Cortex of kidney (tissue), 1 donor: ENCODE results near the gene TMEM217.
"Not testable (repeated sequence)": the region's sequence is repeated elsewhere in the genome, so short reads cannot be mapped to it uniquely, and the experiment has no call there.

ENCODE experiments used
- DNase-seq: peaks from one replicate; lab custom pipeline; 2025; lab: John Stamatoyannopoulos, UW

Gene TMEM217

GRCh38 chr6:37182736-37183590 lies 75.0 kb downstream of the TMEM217 start:
- DNase-seq = no peak

GRCh38 chr6:37180610-37181009 lies 77.3 kb downstream of the TMEM217 start:
- not testable (repeated sequence) for DNase-seq

- DNase-seq = no peak
Observed at GRCh38 chr6:37180075-37180474, 77.9 kb downstream of the TMEM217 start.

GRCh38 chr6:37177935-37178517 lies 79.9 kb downstream of the TMEM217 start:
- no peak for DNase-seq

GRCh38 chr6:37177077-37177934 lies 80.6 kb downstream of the TMEM217 start:
- no peak for DNase-seq

- DNase-seq = no peak
Observed at GRCh38 chr6:37176268-37177076, 81.5 kb downstream of the TMEM217 start.

- no peak for DNase-seq
Observed at GRCh38 chr6:37175332-37176267, 82.3 kb downstream of the TMEM217 start.

- DNase-seq = no peak
Observed at GRCh38 chr6:37174515-37175331, 83.2 kb downstream of the TMEM217 start.

GRCh38 chr6:37174196-37174514 lies 83.8 kb downstream of the TMEM217 start:
- no peak for DNase-seq

- DNase-seq = no peak
Observed at GRCh38 chr6:37173493-37174195, 84.3 kb downstream of the TMEM217 start.

- no peak for DNase-seq
Observed at GRCh38 chr6:37172912-37173492, 84.9 kb downstream of the TMEM217 start.

GRCh38 chr6:37171970-37172812 lies 85.8 kb downstream of the TMEM217 start:
- no peak for DNase-seq

- DNase-seq = no peak
Observed at GRCh38 chr6:37171201-37171969, 86.6 kb downstream of the TMEM217 start.

GRCh38 chr6:37170273-37171200 lies 87.4 kb downstream of the TMEM217 start:
- DNase-seq = no peak

GRCh38 chr6:37169496-37170272 lies 88.3 kb downstream of the TMEM217 start, which contains the start of gene PIM1:
Gene PIM1 (plus strand): TSS chr6:37170152. CDS start chr6:37170576, 424 bp downstream.
- peak; percentile 68 for DNase-seq
